Testis (tissue), 3 donors: Measurements from ENCODE around the gene WAC. TPM values are rescaled to one million over a fixed set of nuclear protein-coding genes. Genes with fewer than 3 reads are reported as not detected.
"Not testable (repeated sequence)": the region's sequence is repeated elsewhere in the genome, so short reads cannot be mapped to it uniquely, and the experiment has no call there.

Source experiments
- DNase-seq: peaks from one replicate; pipeline ENCODE4 v3.0.0-alpha.2; 2019
- H3K27ac ChIP-seq, 2 donors: fragments of 200-600 bp; sonication (generic); one replicate each; pipeline ENCODE4 v1.5.1; 2019
- H3K27me3 ChIP-seq: fragments of 200-600 bp; sonication (generic); one replicate; pipeline ENCODE4 v1.5.1; 2019
- H3K36me3 ChIP-seq: fragments of 200-600 bp; sonication (generic); one replicate; pipeline ENCODE4 v1.5.1; 2017; ENCODE audit warnings: low read depth; ENCODE audit errors: missing control alignments
- H3K4me1 ChIP-seq: fragments of 200-600 bp; sonication (generic); one replicate; pipeline ENCODE4 v1.5.1; 2019
- H3K4me3 ChIP-seq, 2 donors: fragments of 200-600 bp; sonication (generic); one replicate each; pipeline ENCODE4 v1.5.1; 2017 to 2019
- H3K9me3 ChIP-seq: fragments of 200-600 bp; sonication (generic); one replicate; pipeline ENCODE4 v1.5.1; 2017
- CTCF ChIP-seq, 3 experiments: fragments of 450-650 bp in 2 of 3; fragments of 200-600 bp in 1 of 3; sonication (generic) in 1 of 3; IDR thresholded peaks; one replicate each; pipeline ENCODE4 v1.5.1; 2016 to 2019; ENCODE audit warnings: antibody characterized with exemption in 3 of 3, mild to moderate bottlenecking in 2 of 3, moderate library complexity in 1 of 3
- POLR2A ChIP-seq: fragments of 450-650 bp; IDR thresholded peaks from one replicate; pipeline ENCODE4 v1.6.1; 2017; ENCODE audit warnings: antibody characterized with exemption, mild to moderate bottlenecking, moderate library complexity
- WGBS, 2 donors: methylation state at CpG; one replicate each; pipeline ENCODE4 v1.1.5; 2018; 5-methylcytosine and 5-hydroxymethylcytosine counted together
- intact Hi-C: fragments of 100-400 bp; cut with DNase I; formaldehyde crosslinking; loops from one replicate; pipeline ENCODE4 v1.15.1; 2023; ENCODE audit warnings: low total_unique reads
- polyA plus RNA-seq: library from polyadenylated mRNA; stranded (reverse); fragments of 350-450 nt; fragmentation: Illumina TruSeq; extraction: RNeasy Lipid Tissue Mini Kit (QIAGEN cat#74804); gene quantifications from one replicate; pipeline ENCODE4 v1.2.3, GENCODE V29; 2014; ENCODE audit warnings: low read depth, low replicate concordance; ENCODE audit not compliant: insufficient read depth
- total RNA-seq, 2 donors: library from RNA; depleted of rRNA; stranded (reverse); fragments of >200 nt; gene quantifications; one replicate each; pipeline ENCODE4 v1.2.3, GENCODE V29; 2016

Gene WAC
- total and polyA plus RNA-seq, 3 donors from 2014 or later = 130 to 174 (median 166) TPM

- H3K36me3 ChIP-seq = no peaks in the 10 kb centered on the region
- no peak for DNase-seq
- H3K4me3 ChIP-seq = no peak overlapping the region
- H3K4me1 ChIP-seq = peaks cover 8% of the 10 kb centered on the region
- no peak overlapping the region for H3K27ac ChIP-seq
- H3K9me3 ChIP-seq = no peaks in the 10 kb centered on the region
- no peaks in the 10 kb centered on the region for H3K27me3 ChIP-seq
- TF ChIP-seq POLR2A (no peak), CTCF (IDR thresholded peaks at IDR 0.05) (no peak)
- 73 to 79% methylated on average over 2 of the region's 2 CpGs for WGBS, 2 donors
- intact Hi-C loops = no loop called here
These were observed 67.1 kb downstream of the WAC start for GRCh38 chr10:28600056-28600455.

- WGBS, 2 donors = 88 to 93% methylated on average over 4 of the region's 4 CpGs
- H3K27me3 ChIP-seq = no peaks in the 10 kb centered on the region
- intact Hi-C loops = no loop called here
These were observed 68.1 kb downstream of the WAC start for GRCh38 chr10:28601012-28601411.

GRCh38 chr10:28604567-28605536, 71.9 kb downstream of the WAC start:
- intact Hi-C loops = no loop called here
- DNase-seq = no peak
- Histone ChIP-seq H3K36me3 (no peaks in the 10 kb centered on the region), H3K9me3 (no peaks in the 10 kb centered on the region), H3K4me3 (no peak overlapping the region), H3K27ac (peak overlapping the region in 1 of 2 donors; percentile 6), H3K4me1 (peaks cover 15% of the 10 kb centered on the region), H3K27me3 (no peaks in the 10 kb centered on the region)
- WGBS, 2 donors = 43 to 52% methylated on average over 12 of the region's 12 CpGs
- TF ChIP-seq CTCF (IDR thresholded peaks at IDR 0.05) (no peak), POLR2A (no peak)

More at GRCh38 chr10:28601012-28601411, 68.1 kb downstream of the WAC start:
- no peak overlapping the region for H3K4me3 ChIP-seq
- H3K36me3 ChIP-seq = no peaks in the 10 kb centered on the region
- TF ChIP-seq CTCF (IDR thresholded peaks at IDR 0.05) (no peak), POLR2A (no peak)
- DNase-seq = no peak
- no peaks in the 10 kb centered on the region for H3K9me3 ChIP-seq
- H3K4me1 ChIP-seq = peaks cover 15% of the 10 kb centered on the region
- no peak overlapping the region for H3K27ac ChIP-seq

GRCh38 chr10:28606568-28606967, 73.7 kb downstream of the WAC start:
- WGBS, 2 donors = 93 to 94% methylated on average over 2 of the region's 2 CpGs
- Histone ChIP-seq H3K36me3 (no peaks in the 10 kb centered on the region), H3K27me3 (no peaks in the 10 kb centered on the region), H3K4me3 (no peak overlapping the region), H3K27ac (no peak overlapping the region), H3K4me1 (peaks cover 15% of the 10 kb centered on the region), H3K9me3 (no peaks in the 10 kb centered on the region)
- intact Hi-C loops = no loop called here
- TF ChIP-seq POLR2A (no peak), CTCF (IDR thresholded peaks at IDR 0.05) (no peak)
- no peak for DNase-seq

- H3K27ac ChIP-seq, intact Hi-C loops, H3K36me3 ChIP-seq, H3K4me3 ChIP-seq, H3K27me3 ChIP-seq, DNase-seq, H3K9me3 ChIP-seq: not testable (repeated sequence)
- H3K4me1 ChIP-seq = peaks cover 11% of the 10 kb centered on the region
- 85 to 95% methylated on average over 3 of the region's 3 CpGs for WGBS, 2 donors
These were observed 76.7 kb downstream of the WAC start for GRCh38 chr10:28609636-28610035.
